A673 (cell line): ENCODE data around the gene SLC18B1. TPM values are rescaled to one million over a fixed set of nuclear protein-coding genes. Genes with fewer than 3 reads are reported as not detected.

Experiments
- BruUV-seq: library from RNA; stranded (reverse); fragments of 400-500 nt; replicated peaks from 2 replicates; lab custom pipeline; 2021; lab: Mats Ljungman, UMichigan
- CTCF ChIA-PET: fragments of 300-600 bp; sonication (Branson Sonifier 250); formaldehyde crosslinking; loops from one replicate; lab custom pipeline; 2022; ENCODE audit warnings: antibody characterized with exemption; lab: Charles Lee
- POLR2A ChIA-PET: fragments of 300-600 bp; sonication (Branson Sonifier 250); formaldehyde crosslinking; loops from one replicate; lab custom pipeline; 2022; ENCODE audit warnings: antibody characterized with exemption; ENCODE audit not compliant: low non-redundant PET; lab: Charles Lee
- DNase-seq: peaks from one replicate; pipeline ENCODE4 v3.0.0-alpha.2; 2015; ENCODE audit warnings: low spot score
- H3K27ac ChIP-seq: fragments of 200-600 bp; sonication (generic); 2 replicates; pipeline ENCODE4 v1.5.1; 2016; ENCODE audit warnings: mixed run types, low read depth, mild to moderate bottlenecking, mixed read lengths, antibody characterized with exemption, low read length; ENCODE audit not compliant: poor library complexity, severe bottlenecking
- H3K27me3 ChIP-seq: fragments of 200-600 bp; sonication (generic); replicated peaks from 2 replicates; pipeline ENCODE4 v1.6.1; 2017; ENCODE audit warnings: mixed run types, low read depth, mild to moderate bottlenecking, mixed read lengths, antibody characterized with exemption, low read length; ENCODE audit not compliant: insufficient read depth, poor library complexity
- H3K36me3 ChIP-seq: fragments of 200-600 bp; sonication (generic); 2 replicates; pipeline ENCODE4 v1.6.1; 2016; ENCODE audit warnings: mixed run types, mild to moderate bottlenecking, mixed read lengths, antibody characterized with exemption, low read length; ENCODE audit not compliant: insufficient read depth, poor library complexity, severe bottlenecking
- H3K4me1 ChIP-seq: fragments of 200-600 bp; sonication (generic); 2 replicates; pipeline ENCODE4 v1.6.1; 2017; ENCODE audit warnings: mixed run types, mild to moderate bottlenecking, mixed read lengths, antibody characterized with exemption, low read length; ENCODE audit not compliant: insufficient read depth, poor library complexity, severe bottlenecking
- H3K4me3 ChIP-seq: fragments of 200-600 bp; sonication (generic); 2 replicates; pipeline ENCODE4 v1.5.1; 2016; ENCODE audit warnings: low read depth, mixed run types, mild to moderate bottlenecking, mixed read lengths, low read length; ENCODE audit not compliant: poor library complexity, severe bottlenecking
- H3K9me3 ChIP-seq: fragments of 200-600 bp; sonication (generic); 2 replicates; pipeline ENCODE4 v1.6.1; 2016; ENCODE audit warnings: mixed run types, low read depth, mild to moderate bottlenecking, mixed read lengths, antibody characterized with exemption, low read length; ENCODE audit not compliant: poor library complexity, severe bottlenecking
- CTCF ChIP-seq: fragments of 300-800, 200-600 bp; sonication (generic); conservative IDR thresholded peaks from 2 replicates; pipeline ENCODE4 v1.5.1; 2017; ENCODE audit warnings: low read depth, mild to moderate bottlenecking, antibody characterized with exemption, low read length, moderate library complexity, mixed read lengths
- EZH2 ChIP-seq: fragments of 200-600 bp; sonication (generic); IDR thresholded peaks from 2 replicates; pipeline ENCODE4 v1.6.1; 2017; ENCODE audit warnings: borderline replicate concordance, low read depth, mild to moderate bottlenecking, mixed read lengths, antibody characterized with exemption, low read length; ENCODE audit not compliant: poor library complexity, severe bottlenecking
- intact Hi-C: fragments of 100-400 bp; cut with micrococcal nuclease; formaldehyde crosslinking; loops from one replicate; pipeline ENCODE4 v1.10.0; 2022; ENCODE audit not compliant: unreplicated experiment
- total RNA-seq: library from RNA; stranded (reverse); gene quantifications from 2 replicates; pipeline ENCODE4 v1.2.3, GENCODE V29; 2021

Gene SLC18B1
- total RNA-seq, 1 experiment from 2014 or later = 25.2 TPM

- POLR2A ChIA-PET = no interaction called here
- H3K4me3 ChIP-seq = no peak overlapping the region
- no peak for DNase-seq
- H3K9me3 ChIP-seq = peaks cover under 1% of the 10 kb centered on the region
- CTCF ChIA-PET = no interaction called here
- peaks cover 16% of the 10 kb centered on the region for H3K36me3 ChIP-seq
- no peaks in the 10 kb centered on the region for H3K27me3 ChIP-seq
- H3K27ac ChIP-seq = no peak overlapping the region
- no TSS peak for BruUV-seq
- TF ChIP-seq EZH2 = no peak
- TF ChIP-seq CTCF = no peak
- intact Hi-C loops = no loop called here
- peaks cover 10% of the 10 kb centered on the region for H3K4me1 ChIP-seq
Observed at GRCh38 chr6:132811276-132811675, 12.8 kb upstream of the SLC18B1 start.

- TF ChIP-seq CTCF = no peak
- no peak for TF ChIP-seq EZH2
- Histone ChIP-seq H3K36me3 (no peaks in the 10 kb centered on the region), H3K4me3 (no peak overlapping the region), H3K27me3 (no peaks in the 10 kb centered on the region), H3K9me3 (peaks cover 10% of the 10 kb centered on the region), H3K4me1 (no peaks in the 10 kb centered on the region), H3K27ac (no peak overlapping the region)
- CTCF ChIA-PET = no interaction called here
- no peak for DNase-seq
- intact Hi-C loops = no loop called here
- no TSS peak for BruUV-seq
- POLR2A ChIA-PET = no interaction called here
Observed at GRCh38 chr6:132805548-132805947, 7.1 kb upstream of the SLC18B1 start.

GRCh38 chr6:132804251-132804650 lies 5.8 kb upstream of the SLC18B1 start:
- DNase-seq = no peak
- H3K27me3 ChIP-seq = no peaks in the 10 kb centered on the region
- intact Hi-C loops = no loop called here
- no TSS peak for BruUV-seq
- peaks cover 10% of the 10 kb centered on the region for H3K9me3 ChIP-seq
- POLR2A ChIA-PET = no interaction called here
- CTCF ChIA-PET = no interaction called here
- no peaks in the 10 kb centered on the region for H3K4me1 ChIP-seq
- H3K36me3 ChIP-seq = no peaks in the 10 kb centered on the region
- no peak overlapping the region for H3K4me3 ChIP-seq
- H3K27ac ChIP-seq = no peak overlapping the region
- TF ChIP-seq EZH2 (no peak), CTCF (no peak)
